ENCODE measurements around the gene ARHGEF4.
"Not testable (repeated sequence)": the region's sequence is repeated elsewhere in the genome, so short reads cannot be mapped to it uniquely, and the experiment has no call there.

The ARHGEF4 gene

DNA sequence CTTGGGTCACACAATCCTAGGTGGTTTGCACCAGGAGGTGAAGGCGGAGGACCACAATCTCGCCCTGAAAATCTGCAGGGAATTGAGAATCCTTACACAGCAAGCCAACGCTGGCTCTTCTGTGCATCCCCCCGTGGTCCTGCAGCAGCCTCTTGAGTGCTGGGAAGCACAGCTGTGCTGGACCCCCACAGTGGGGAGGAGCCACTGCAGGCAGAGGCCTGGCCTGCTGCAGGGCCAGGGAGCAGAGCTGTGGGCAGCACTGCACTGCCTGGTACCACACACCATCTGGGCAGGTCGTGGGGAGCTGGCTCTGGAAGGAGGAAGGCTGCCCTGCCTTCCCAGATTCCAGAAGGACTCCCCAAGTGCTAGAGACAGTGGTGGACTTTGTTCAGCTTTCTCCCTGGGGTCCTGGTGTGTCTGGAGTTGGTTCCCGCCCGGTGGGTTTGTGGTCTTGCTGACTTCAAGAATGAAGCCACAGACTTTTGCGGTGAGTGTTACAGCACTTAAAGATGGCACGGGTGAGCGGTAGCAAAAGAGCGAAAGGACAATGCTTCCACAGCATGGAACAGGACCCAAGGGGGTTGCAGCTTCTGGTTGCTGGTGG, 150.3 kb downstream of the ARHGEF4 start:
- no peak for DNase-seq

DNA sequence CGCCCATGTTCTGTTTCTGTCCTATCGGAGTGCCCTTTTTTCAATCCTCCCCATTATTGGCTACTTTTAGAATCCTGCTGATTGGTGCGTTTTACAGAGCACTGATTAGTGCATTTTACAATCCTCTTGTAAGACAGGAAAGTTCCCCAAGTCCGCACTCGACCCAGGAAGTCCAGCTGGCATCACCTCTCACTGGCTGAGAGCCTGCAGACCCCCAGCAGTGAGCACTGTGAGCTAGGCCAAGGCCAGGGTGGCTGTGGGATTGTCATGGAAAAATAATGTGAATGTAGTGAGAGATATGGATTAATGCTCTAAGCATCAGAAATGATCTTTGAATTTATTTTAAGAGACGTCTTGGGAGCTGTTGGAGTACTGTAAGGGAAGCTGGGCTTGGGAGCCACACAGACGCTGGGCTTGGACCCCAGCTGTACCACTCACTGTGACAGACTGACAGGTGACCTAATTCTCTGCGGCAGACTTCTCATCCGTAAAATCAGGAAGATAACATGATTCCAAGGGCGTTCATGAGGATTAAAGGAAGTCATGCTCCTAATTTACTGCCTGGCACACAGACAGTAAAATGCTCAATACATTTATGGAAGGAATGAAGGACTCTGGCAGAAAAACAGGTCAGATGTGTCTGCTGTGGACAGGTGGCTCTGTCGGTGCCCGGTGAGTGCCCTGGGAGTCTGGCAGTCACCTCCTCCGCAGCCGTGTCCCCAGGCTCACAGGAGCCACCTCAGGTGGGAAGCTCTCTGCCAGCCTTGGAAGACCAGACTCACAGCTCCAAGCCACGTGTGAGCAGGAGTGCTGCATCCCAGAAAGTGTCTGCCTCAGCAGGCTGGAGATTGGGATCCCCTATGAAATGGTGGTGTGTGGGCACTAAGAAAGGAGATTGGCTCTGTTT, 151.1 kb downstream of the ARHGEF4 start:
- DNase-seq: no peak

DNA sequence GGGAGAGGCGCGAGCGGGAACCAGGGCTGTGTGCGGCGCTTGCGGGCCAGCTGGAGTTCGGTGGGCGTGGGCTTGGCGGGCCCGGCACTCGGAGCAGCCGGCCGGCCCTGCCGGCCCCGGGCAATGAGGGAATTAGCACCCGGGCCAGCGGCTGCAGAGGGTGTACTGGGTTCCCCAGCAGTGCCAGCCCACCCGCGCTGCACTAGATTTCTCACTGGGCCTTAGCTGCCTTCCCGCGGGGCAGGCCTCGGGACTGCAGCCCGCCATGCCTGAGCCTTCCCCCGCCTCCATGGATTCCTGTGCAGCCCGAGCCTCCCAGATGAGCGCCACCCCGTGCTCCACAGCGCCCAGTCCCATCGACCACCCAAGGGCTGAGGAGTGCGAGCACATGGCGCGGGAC, 154.7 kb downstream of the ARHGEF4 start:
- not testable (repeated sequence) for DNase-seq

DNA sequence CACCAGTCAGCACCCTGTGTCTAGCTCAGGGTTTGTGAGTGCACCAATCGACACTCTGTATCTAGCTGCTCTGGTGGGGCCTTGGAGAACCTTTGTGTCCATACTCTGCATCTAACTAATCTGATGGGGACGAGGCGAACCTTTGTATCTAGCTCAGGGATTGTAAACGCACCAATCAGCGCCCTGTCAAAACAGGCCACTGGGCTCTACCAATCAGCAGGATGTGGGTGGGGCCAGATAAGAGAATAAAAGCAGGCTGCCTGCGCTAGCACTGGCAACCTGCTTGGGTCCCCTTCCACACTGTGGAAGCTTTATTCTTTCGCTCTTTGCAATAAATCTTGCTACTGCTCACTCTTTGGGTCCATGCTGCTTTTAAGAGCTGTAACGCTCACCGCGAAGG, 155.3 kb downstream of the ARHGEF4 start:
- DNase-seq: not testable (repeated sequence)

DNA sequence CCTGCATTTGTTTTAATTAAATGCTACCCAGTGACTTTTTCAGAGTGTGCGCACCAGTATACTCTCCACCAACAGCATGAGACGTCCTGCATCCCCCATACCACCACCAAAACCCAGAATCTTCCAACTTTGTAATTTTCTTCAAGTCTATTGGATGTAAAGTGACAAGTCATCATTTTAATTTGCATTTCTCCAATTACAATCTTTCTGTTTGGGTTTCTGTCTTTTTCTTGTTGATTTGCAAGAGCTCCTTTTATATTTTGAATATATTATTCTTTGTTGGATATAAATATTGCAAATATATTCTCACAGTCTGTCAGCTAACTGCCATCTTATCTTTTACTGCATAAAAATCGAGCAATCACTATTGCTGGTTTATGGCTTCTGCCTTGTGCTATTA, 160.0 kb downstream of the ARHGEF4 start:
- DNase-seq: no peak

DNA sequence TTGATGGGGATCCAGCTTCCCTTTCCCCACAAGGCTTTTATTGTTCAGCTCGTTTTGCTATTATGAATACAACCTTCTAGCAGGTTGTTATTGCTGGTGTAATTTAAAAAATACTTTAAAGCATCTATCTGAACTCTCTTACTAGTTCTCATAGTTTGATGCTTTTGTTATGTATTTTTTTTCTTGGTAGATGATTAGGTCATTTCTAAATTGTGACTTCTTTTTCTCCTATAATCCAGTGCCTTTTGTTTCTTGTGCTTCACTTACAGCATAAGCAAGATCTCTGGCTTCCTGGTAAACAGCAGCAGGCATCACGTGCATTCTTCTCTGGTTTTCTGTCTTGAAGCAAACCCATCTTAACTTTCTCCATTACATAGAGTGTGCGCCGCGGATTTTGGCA, 160.5 kb downstream of the ARHGEF4 start:
- DNase-seq: no peak

DNA sequence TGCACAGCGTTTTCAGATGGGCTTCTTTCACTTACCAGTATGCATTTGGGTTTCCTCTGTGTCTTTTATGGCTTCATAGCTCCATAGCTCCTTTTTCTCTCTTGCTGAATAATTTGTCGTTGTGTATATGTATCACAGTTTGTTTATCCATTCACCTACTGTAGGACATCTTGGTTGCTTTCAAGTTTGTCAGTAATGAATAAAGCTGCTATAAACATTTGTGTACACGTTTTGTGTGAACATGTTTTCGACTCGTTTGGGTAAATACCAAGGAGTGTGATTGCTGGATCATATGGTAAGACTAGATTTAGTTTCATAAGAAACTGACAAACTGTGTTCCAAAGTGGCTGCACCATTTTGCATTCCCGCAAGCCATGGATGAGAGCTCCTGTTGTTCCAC, 161.8 kb downstream of the ARHGEF4 start:
- no peak for DNase-seq

DNA sequence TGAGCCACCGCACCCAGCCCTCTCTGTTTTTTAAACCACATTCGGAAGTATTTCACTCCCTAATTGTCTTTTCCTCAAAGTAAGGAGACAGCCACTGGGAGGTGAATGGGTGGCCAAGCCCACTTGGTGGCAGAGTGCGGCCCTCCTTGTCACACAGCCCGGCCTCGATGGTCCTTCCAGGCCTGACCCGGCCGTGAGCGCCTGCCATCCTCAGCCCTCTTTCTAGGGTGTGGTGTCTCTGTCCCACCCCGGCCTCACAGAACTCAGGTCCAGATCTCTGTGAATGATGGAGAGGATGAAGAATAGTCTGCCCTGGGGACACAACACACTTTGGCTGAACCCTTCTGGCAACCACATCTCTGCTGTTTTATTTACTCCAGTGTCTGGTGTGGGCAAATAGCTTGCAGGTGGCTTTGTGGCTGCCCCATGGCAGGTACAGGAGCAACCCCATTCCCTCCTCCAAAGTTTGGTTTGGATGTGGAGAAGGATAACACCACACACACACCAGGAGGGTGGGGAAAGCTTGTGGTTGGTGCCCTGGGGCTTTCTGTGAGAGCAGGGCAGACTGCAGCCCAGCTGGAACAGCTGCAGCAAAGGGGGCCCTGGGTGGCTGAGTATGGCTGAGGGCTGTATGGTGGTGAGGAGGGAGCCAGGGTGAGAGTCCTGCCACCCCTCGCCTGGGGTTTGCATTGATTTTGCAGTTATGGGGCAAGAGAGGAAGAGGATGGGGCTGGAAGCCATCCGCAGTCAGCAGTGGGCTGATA, 167.9 kb downstream of the ARHGEF4 start:
- no peak for DNase-seq

DNA sequence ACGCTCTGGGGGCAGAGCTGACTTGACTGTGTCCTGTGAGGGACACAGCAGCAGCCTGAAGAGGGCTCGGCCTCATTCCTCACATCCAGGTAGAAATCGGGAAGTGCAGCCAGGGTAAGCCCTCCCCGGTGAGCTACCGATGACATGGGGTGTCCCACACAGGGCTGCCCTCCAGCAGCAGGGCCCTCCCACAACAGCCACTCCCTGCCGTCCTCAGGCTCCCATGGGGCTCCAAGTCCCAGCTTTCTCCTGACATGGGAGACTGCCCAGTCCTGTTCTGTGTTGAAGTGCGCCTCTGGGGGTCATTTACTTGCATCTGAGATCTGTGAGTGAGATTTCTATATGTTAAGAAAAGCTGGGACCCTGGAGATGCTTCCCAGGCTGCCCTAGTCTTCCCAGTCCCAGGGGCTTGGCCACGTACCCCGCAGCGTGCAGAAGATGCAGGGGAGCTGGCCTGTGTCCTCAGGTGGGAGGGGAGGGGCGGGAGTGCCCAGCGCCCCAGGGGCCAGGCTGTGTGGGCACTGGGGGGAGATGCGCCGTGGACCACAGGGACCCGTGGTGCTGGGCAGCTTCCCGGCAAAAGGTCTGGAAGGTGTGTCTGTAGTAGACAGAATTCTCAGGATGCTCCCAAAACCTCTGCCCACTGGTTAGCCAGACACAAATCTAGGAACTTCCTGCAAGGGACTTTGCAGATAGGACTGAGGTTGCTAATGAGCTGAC, 168.7 kb downstream of the ARHGEF4 start:
- DNase-seq: no peak

DNA sequence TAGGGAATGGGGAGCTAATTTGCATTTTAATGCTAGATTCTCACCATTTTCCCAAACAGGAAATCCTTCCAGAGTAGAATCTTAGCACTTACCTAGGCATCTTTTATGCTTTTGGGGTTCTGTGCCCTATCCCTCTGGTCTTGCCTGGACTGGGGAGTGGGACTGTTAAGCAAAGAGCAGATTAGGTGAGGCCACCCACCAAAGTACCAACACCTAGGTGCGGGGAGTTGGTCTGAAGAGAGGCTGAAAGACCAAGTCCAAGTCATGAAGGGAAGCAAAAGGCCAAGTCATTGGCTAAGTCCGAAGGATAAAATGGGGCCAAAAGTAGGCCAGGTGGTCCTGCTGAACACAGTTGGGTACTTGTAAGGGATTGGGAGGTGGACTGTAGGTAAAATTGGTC, 169.8 kb downstream of the ARHGEF4 start:
- no peak for DNase-seq

DNA sequence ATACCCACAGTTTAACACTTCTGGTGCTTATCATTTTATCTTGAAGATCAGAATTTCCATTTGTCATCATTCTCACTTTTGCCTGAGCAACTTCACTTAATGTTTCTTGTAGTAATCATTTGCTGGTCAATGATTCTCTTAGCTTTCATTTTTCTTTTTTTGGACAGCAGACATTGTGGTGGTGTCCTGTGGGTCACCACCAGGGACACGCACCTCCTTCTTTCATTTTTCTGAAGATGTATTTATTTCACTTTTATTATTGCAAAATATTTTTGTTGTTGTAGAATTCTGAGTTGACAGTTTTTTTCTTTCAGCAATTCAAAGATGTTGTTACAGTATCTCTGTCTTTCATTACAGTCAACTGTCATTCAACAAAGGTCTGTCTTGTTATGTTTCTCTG, 172.3 kb downstream of the ARHGEF4 start:
- no peak for DNase-seq

DNA sequence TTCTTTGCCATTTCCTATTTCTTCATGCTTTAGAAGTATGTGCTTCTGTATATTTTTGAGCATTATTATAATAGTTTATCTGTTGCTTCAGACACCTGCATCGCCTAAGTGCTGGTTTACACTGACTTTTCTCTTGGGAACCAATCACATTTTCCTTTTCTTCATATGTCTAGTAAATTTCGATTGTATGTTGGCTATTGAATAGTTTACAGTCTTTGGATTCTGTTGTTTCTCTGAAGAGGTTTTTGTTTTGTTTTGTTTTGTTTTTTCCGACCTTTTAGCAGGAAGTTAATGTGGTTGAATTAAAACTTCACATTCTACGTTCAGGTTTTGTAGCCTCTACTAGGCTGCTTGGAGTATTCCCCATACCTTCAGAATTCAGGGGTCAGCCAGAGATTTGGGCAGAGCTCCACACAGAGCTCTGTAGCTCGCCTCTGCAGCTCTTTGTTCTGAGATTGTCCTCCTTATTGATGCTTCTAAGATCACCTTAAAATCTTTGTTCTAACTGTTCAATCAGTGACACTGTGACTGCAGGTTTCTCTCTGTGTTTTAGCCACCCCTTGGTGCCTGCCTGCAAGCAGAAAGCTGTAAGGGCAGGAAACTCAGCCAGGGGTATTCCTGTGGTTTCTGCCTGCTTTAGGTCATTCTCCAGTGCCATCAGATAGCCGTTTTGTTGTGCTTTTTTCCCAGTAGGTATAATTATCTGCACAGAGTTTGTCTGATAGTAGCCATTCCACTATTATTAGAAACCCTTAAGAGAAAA, 173.2 kb downstream of the ARHGEF4 start:
- DNase-seq: no peak

DNA sequence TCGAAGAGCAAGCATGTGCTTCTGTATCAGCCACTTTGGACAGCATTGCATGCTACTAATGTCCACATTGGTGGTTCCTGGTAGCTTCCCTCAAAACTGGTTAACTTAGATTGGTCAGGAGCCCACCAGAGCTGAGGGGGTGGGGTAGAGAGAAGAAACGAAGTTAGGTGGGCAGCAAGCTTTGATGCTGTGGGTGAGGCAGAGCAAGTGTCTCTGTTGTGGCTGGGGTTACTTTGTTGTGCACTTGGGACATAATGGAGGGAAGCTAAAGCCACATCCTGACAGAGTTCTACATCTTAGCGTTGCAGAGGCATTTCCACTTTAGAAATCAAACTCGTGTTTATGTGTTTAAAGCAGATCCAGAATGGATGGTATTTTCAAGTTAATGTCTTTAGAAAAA, 173.9 kb downstream of the ARHGEF4 start:
- DNase-seq: no peak

DNA sequence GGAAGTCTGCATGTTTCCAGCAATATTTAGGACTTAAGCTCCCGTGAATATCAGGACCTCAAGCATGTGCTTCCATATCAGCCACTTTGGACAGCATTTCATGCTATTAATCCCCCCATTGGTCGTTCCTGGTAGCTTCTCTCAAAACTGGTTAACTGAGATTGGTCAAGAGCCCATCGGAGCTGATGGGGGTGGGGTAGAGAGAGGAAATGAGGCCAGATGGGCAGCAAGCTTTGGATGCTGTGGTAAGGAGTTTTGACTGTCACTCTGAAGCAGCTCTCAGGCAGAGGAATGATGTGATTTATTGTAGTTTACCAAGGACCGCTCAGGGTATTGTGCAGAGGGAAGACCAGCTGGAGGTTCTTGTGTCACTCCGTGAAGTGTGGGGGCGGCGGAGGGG, 174.8 kb downstream of the ARHGEF4 start:
- no peak for DNase-seq

DNA sequence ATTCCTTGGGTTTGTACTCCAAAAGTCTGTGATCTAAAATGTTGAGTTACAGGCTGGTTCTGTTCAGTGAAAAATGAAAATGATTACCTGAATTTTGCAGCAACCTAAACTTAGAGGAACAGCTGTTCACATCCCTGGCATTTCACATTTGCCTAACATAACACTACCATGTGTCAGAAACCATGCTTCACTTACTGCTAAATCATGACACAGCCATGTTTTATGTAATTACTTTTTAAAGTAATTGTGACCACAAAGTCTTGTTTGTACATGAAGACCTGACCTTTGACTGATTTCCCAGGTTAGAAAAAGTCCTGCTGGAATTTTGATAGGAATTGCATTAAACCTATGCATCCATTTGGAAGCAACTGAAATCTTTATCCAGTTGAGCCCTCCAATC, 177.4 kb downstream of the ARHGEF4 start:
- DNase-seq: no peak

DNA sequence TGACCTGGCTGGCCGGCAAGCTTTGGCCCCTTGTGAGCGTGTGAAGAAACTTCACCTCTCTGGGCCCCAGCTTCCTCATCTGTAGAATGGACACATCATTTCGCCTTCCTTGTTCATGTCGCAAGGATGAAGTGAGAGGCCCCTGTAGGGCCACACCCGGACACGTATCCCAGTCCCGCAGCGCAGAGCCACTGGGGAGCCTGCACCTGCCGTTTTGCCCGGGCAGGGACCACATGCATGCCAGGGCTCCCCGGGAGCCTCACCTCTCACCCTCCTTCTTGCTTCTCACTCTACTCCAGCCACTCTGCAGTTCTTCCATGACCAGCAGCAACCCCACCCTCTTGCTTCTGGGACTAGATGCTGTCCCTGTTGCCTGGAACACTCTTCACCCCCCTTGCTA, 179.1 kb downstream of the ARHGEF4 start:
- no peak for DNase-seq

DNA sequence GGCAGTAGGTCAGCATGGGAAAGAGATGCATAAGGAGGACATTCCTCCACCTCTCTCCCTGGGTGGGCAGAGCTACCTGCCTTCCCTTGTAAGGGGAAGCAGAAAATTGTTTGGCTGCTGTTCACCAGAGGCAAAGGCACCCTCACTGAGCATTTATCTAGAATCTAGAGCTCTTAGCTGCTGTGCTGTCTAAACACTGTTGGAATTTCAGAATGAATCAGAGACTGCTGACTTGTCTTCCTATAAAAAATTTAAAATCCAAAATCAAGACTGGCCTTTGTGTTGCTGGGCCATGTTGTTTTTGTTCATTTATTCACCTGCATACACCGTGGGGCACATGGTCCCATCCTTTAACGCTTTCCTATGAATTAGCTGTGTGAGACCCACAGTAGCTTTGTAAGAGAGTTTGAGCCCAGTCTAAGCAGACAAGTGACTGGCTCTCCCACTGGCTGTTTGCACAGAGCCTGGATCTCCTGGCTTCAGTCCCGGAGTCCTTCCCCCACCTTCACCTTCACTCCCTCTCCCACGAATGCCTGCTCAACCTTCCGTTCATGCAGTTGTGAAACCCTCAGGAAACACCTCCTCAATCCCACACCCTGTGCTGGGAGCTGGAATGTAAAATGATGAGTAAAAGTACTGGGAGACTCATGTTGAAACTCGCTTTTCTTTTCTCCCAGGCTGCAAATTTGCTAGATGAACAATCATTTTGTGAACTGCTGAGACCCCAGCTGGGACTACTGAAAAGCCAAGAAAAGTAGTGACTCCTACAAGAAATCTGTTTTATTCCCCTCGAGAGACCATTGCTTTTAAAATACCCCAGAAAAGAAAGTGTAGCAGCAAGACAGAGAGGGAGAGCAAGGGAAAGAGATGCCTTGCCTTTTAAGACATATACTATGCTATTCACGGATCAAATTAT, 180.4 kb downstream of the ARHGEF4 start:
- DNase-seq: no peak

DNA sequence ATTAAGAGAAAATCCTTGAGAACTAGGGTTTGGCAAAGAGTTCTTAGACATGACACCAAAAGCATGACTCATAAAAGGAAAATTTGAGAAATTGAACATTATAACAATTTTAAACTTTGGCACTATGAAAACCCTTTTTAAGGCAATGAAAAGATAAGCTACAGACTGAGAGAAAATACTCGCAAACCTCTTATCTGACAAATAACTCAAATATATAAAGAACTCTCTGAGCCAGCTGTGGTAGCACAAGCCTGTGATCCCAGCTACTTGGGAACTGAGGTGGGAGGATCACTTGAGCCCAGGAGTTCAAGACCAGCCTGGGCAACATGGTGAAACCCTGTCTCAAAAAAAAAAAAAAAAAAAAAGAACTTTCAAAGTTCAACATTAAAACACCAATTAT, 186.0 kb downstream of the ARHGEF4 start:
- DNase-seq: no peak

DNA sequence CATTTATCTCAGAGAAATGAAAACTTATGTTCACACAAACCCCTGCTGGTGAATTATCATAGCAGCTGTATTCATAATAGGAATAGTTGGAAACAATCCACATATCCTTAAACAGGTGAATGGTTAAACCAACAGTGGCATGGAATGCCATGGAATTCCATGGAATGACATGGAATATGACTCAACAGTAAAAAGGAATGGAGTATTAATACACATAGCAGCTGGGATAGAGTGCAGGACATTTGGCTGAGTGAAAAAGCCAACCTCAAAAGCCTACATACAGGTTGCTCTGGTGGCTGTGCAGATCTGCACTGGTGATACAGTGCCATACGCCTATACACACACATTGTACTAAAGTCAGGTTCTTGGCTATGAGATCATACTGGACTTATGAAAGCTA, 187.0 kb downstream of the ARHGEF4 start:
- DNase-seq: no peak

DNA sequence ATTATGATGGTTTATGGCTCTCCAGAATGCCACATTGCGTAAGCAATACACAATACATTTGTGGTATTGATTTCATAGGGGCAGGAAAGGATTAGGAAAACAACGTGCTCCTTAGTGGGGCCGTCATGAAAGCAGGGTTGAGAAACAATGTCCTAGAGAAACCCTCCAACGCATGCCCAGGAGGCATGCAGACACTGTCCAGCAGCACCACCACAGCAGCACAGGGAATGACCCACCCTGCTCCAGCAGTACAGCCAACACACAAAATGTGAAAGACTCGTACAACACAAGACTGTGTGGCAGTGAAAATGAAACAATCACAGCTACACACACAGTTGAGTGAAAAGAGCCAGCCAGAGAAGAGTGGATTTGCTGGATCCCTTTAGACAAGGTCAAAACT, 190.2 kb downstream of the ARHGEF4 start:
- no peak for DNase-seq

Data from activated CD8-positive, alpha-beta memory T cell treated with anti-CD3 and anti-CD28 coated beads for 24 hours (primary cell).